Measurements from ENCODE around the gene ALDH16A1. TPM values are rescaled to one million over a fixed set of nuclear protein-coding genes. Genes with fewer than 3 reads are reported as not detected.

The ALDH16A1 gene
- total and polyA plus RNA-seq, 10 of the 15 experiments (the other 5 are each of a cell fraction or from before 2014, with no cell fraction given): 1.7 to 49.3 (median 18.1) TPM

GRCh38 chr19:49420227-49420626, 32.8 kb upstream of the ALDH16A1 start:
- TF ChIP-seq STAT3 (IDR thresholded peaks at IDR 0.05; ENCODE audit: low read depth, low read length) (no peak), KLF5 (IDR thresholded peaks at IDR 0.05; ENCODE audit: partially characterized antibody) (no peak), MTA2 (IDR thresholded peaks at IDR 0.05; ENCODE audit: low read depth) (no peak), CHD4 (IDR thresholded peaks at IDR 0.05) (no peak), MYB (IDR thresholded peaks at IDR 0.05; ENCODE audit: borderline replicate concordance, low read depth, low read length) (no peak), SMAD1 (IDR thresholded peaks at IDR 0.05; ENCODE audit: low read depth, partially characterized antibody) (no peak), ZNF24 (IDR thresholded peaks at IDR 0.05) (no peak), YBX1 (IDR thresholded peaks at IDR 0.05) (no peak), SUZ12 (IDR thresholded peaks at IDR 0.05; ENCODE audit: unreplicated experiment) (no peak), NR2C1 (IDR thresholded peaks at IDR 0.05) (no peak), SPI1 (IDR thresholded peaks at IDR 0.05; ENCODE audit: borderline replicate concordance, insufficient read depth, low read depth, low read length) (no peak), POLR2AphosphoS2 (IDR thresholded peaks at IDR 0.05; ENCODE audit: low read depth, low read length) (no peak), BCL11A (IDR thresholded peaks at IDR 0.05; ENCODE audit: low read depth, low read length) (no peak), IRF4 (IDR thresholded peaks at IDR 0.05; ENCODE audit: low read depth, low read length) (no peak), WRNIP1 (IDR thresholded peaks at IDR 0.05; ENCODE audit: borderline replicate concordance, low read depth, low read length) (no peak), RAD21 (IDR thresholded peaks at IDR 0.05; ENCODE audit: insufficient read depth, low read depth, low read length) (no peak), MYC (IDR thresholded peaks at IDR 0.05; ENCODE audit: insufficient read depth, insufficient read length, insufficient replicate concordance, low read length, severe bottlenecking) (no peak), PBX3 (IDR thresholded peaks at IDR 0.05; ENCODE audit: insufficient replicate concordance, low read depth, low read length) (no peak)
- TF ChIP-seq, protein P1, sequence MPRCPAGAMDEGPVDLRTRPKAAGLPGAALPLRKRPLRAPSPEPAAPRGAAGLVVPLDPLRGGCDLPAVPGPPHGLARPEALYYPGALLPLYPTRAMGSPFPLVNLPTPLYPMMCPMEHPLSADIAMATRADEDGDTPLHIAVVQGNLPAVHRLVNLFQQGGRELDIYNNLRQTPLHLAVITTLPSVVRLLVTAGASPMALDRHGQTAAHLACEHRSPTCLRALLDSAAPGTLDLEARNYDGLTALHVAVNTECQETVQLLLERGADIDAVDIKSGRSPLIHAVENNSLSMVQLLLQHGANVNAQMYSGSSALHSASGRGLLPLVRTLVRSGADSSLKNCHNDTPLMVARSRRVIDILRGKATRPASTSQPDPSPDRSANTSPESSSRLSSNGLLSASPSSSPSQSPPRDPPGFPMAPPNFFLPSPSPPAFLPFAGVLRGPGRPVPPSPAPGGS (IDR thresholded peaks at IDR 0.05; ENCODE audit: borderline replicate concordance, insufficient read depth, low read depth, low read length, poor library complexity, severe bottlenecking): no peak
- TF ChIP-seq, protein P2, sequence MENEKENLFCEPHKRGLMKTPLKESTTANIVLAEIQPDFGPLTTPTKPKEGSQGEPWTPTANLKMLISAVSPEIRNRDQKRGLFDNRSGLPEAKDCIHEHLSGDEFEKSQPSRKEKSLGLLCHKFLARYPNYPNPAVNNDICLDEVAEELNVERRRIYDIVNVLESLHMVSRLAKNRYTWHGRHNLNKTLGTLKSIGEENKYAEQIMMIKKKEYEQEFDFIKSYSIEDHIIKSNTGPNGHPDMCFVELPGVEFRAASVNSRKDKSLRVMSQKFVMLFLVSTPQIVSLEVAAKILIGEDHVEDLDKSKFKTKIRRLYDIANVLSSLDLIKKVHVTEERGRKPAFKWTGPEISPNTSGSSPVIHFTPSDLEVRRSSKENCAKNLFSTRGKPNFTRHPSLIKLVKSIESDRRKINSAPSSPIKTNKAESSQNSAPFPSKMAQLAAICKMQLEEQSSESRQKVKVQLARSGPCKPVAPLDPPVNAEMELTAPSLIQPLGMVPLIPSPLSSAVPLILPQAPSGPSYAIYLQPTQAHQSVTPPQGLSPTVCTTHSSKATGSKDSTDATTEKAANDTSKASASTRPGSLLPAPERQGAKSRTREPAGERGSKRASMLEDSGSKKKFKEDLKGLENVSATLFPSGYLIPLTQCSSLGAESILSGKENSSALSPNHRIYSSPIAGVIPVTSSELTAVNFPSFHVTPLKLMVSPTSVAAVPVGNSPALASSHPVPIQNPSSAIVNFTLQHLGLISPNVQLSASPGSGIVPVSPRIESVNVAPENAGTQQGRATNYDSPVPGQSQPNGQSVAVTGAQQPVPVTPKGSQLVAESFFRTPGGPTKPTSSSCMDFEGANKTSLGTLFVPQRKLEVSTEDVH (IDR thresholded peaks at IDR 0.05; ENCODE audit: low read depth, partially characterized antibody): no peak
- no TSS peak for BruUV-seq (replicated peaks)
- intact Hi-C loops (cut with micrococcal nuclease; ENCODE audit: unreplicated experiment) (no loop called here), in situ Hi-C loops (cut with MboI) (no loop called here)
- SMC1A ChIA-PET (ENCODE audit: uncharacterized antibody, unreplicated experiment): interaction anchor here (0.7 to 1.4 kb wide), 5 partner anchors 19 to 85 kb away, joined by 3 to 4 read pairs (median 3); partner anchors contain the start of gene CD37
- Histone ChIP-seq H3K9ac (ENCODE audit: control insufficient read depth, insufficient read depth, low read length) (no peak overlapping the region), H3K9me3 (replicated peaks; ENCODE audit: control insufficient read depth, insufficient read depth, low read length) (no peaks in the 10 kb centered on the region), H3K36me3 (ENCODE audit: control insufficient read depth in 2 of 2, insufficient read depth in 2 of 2, low read length in 1 of 2) (no peaks in the 10 kb centered on the region), H2AFZ (ENCODE audit: control insufficient read depth, low read depth, low read length) (no peak overlapping the region), H3K27me3 (replicated peaks in 1 of 2; ENCODE audit: control insufficient read depth in 2 of 2, insufficient read depth in 2 of 2, low read length in 1 of 2) (peaks cover 16 to 31% of the 10 kb centered on the region in 2 experiments), H3K4me1 (ENCODE audit: control insufficient read depth, insufficient read depth, low read length) (peaks cover 7% of the 10 kb centered on the region; the same call in 1 of the 2 replicates), H3K27ac (ENCODE audit: control insufficient read depth, insufficient read depth) (no peak overlapping the region), H3K4me3 (no peak overlapping the region), H3K4me2 (ENCODE audit: control insufficient read depth, insufficient read depth) (no peak overlapping the region), H4K20me1 (ENCODE audit: control insufficient read depth, insufficient read depth) (no peaks in the 10 kb centered on the region), H3K79me2 (ENCODE audit: control insufficient read depth, insufficient read depth, low read length) (no peaks in the 10 kb centered on the region)
- ATAC-seq: no peak
- no peak for DNase-seq (ENCODE audit: low read depth, low spot score)
- POLR2A ChIA-PET: interaction anchor here (0.5 kb wide), 1 partner anchor 441 kb away, joined by 4 read pairs; no protein-coding TSS in a partner anchor
- no peak for FAIRE-seq
- CTCF ChIA-PET: interaction anchor here (0.5 to 1.4 kb wide), 3 partner anchors 9 to 88 kb away, joined by 3 to 4 read pairs (median 4); no protein-coding TSS in a partner anchor
- 53% methylated on average over 2 of the region's 2 CpGs for WGBS (ENCODE audit: insufficient coverage, insufficient replicate concordance, low lambda C conversion rate, missing lambda C conversion rate)
- RAD21 ChIA-PET (ENCODE audit: unreplicated experiment): interaction anchor here (1.7 kb wide), 1 partner anchor 17 kb away, joined by 5 read pairs; no protein-coding TSS in a partner anchor

Measured in GM12878 (cell line).